Activated CD8-positive, alpha-beta memory T cell treated with anti-CD3 and anti-CD28 coated beads, Interleukin-2, amount 10 ng/mL, durations not matched to agents 7 days and 5 days (primary cell): ENCODE measurements around the gene PLEKHJ1. TPM values are rescaled to one million over a fixed set of nuclear protein-coding genes. Genes with fewer than 3 reads are reported as not detected.

ENCODE experiments used
- ATAC-seq: fragments of 150-1000 bp; cut with Tn5 transposase; one replicate; pipeline ENCODE4 v1.10.0; 2021; ENCODE audit warnings: moderate library complexity
- CTCF ChIA-PET: fragments of 350-600 bp; sonication (Branson Sonifier 250); formaldehyde crosslinking; loops from one replicate; lab custom pipeline; 2021; ENCODE audit warnings: antibody characterized with exemption; lab: Charles Lee
- DNase-seq: peaks from one replicate; pipeline ENCODE4 v3.0.0-alpha.2; 2020
- H3K27ac Mint-ChIP-seq: one replicate; pipeline ENCODE4 v1.8.0; 2021; ENCODE audit warnings: mild to moderate bottlenecking, mixed read lengths
- H3K27me3 Mint-ChIP-seq: one replicate; pipeline ENCODE4 v1.8.0; 2021; ENCODE audit warnings: mixed read lengths
- H3K36me3 Mint-ChIP-seq: one replicate; pipeline ENCODE4 v1.8.0; 2021; ENCODE audit warnings: mild to moderate bottlenecking, mixed read lengths
- H3K4me1 Mint-ChIP-seq: one replicate; pipeline ENCODE4 v1.8.0; 2021; ENCODE audit warnings: mixed read lengths
- H3K4me3 Mint-ChIP-seq: one replicate; pipeline ENCODE4 v1.8.0; 2021; ENCODE audit warnings: mild to moderate bottlenecking, moderate library complexity, mixed read lengths
- H3K9me3 Mint-ChIP-seq: one replicate; pipeline ENCODE4 v1.8.0; 2022; ENCODE audit warnings: low read depth, mixed read lengths
- microRNA-seq: library from miRNA; unstranded; fragments of <30 nt; microRNA quantifications from one replicate; pipeline ENCODE4 v1.2.0, GENCODE V29; 2022
- total RNA-seq, 2 experiments: library from RNA; stranded (reverse); gene quantifications; one replicate each; pipeline ENCODE4 v1.2.3, GENCODE V29; 2021

The PLEKHJ1 gene
- total RNA-seq, 2 experiments from 2014 or later = 78.3 to 80.8 TPM

DNA sequence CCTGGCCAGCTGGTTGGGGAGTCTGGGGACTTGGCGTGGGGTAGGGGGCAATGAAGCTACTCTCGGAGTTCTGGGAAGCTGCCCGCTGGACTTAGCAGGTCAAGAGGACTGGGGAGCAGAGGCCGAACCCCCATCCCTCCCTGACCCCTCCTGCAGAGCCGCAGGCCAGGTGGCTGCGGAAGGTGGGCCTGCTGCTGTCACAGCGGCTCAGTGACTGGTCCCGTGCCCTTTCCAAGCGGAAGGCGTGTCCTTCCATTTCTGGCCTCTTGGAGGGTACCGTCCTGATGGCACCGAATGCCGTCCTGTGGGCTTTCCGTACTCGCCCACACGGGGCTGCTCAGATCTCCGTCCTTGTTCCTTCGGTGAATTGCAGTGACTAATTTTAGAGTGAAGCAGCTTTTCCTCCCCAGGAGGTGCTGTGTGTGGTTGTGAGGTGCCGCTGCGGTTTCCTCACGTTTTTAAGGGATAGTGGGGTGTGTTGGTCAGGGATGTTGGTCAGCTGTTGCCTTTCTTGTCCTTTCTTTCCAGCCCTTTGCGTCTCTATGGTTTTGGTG is 51.6 kb downstream of the PLEKHJ1 start:
- peaks cover 17% of the 10 kb centered on the region for H3K36me3 Mint-ChIP-seq
- no peaks in the 10 kb centered on the region for H3K27me3 Mint-ChIP-seq
- no peak overlapping the region for H3K27ac Mint-ChIP-seq
- H3K4me3 Mint-ChIP-seq = no peak overlapping the region
- DNase-seq = no peak
- no peak for ATAC-seq
- peaks cover 18% of the 10 kb centered on the region for H3K4me1 Mint-ChIP-seq
- H3K9me3 Mint-ChIP-seq = no peaks in the 10 kb centered on the region
- CTCF ChIA-PET = no interaction called here

Small RNAs within 50 kb of the gene (microRNA-seq; reads per million reads assigned to microRNA genes)
- gene MIR1227 (4.3 reads per million, percentile 5 among the genes with 10 or more reads in this experiment), gene MIR4321 (not detected)

Other genes starting within 250 kb of the PLEKHJ1 start
- 10 to 100 TPM; 37.4 to 52.7 TPM for gene BTBD2, start 220.6 kb downstream of the PLEKHJ1 start, total RNA-seq
- 100 to 1,000 TPM; 196 to 201 TPM for gene MKNK2, start 185.1 kb downstream of the PLEKHJ1 start, total RNA-seq
- 100 to 1,000 TPM; 200 to 202 TPM for gene MOB3A, start 140.0 kb downstream of the PLEKHJ1 start, total RNA-seq
- gene IZUMO4, start 139.4 kb downstream of the PLEKHJ1 start, total RNA-seq = 10 to 100 TPM in 1 of 2 experiments, 1 to 10 TPM in 1; 7.2 to 10.1 TPM
- gene AP3D1, start 84.8 kb downstream of the PLEKHJ1 start, total RNA-seq = 100 to 1,000 TPM; 110 to 127 TPM
- 100 to 1,000 TPM in 1 of 2 experiments, 10 to 100 TPM in 1; 99.9 to 105 TPM for gene DOT1L, start 72.4 kb downstream of the PLEKHJ1 start, total RNA-seq
- 100 to 1,000 TPM; 167 to 178 TPM for gene SF3A2, start 495 bp upstream of the PLEKHJ1 start, total RNA-seq
- gene AMH, start 13.0 kb upstream of the PLEKHJ1 start, total RNA-seq = 1 to 10 TPM; 5.1 to 6.0 TPM
- gene JSRP1, start 20.1 kb upstream of the PLEKHJ1 start, total RNA-seq = 1 to 10 TPM in 1 of 2 experiments, not detected in 1; 1.0 TPM
- under 1 TPM in 1 of 2 experiments, not detected in 1; 0.54 TPM for gene PEAK3, start 45.8 kb upstream of the PLEKHJ1 start, total RNA-seq
- under 1 TPM; 0.32 to 0.40 TPM for gene LINGO3, start 71.8 kb upstream of the PLEKHJ1 start, total RNA-seq
- gene LSM7, start 92.3 kb upstream of the PLEKHJ1 start, total RNA-seq = 100 to 1,000 TPM; 135 TPM
- gene SPPL2B, start 92.4 kb upstream of the PLEKHJ1 start, total RNA-seq = 10 to 100 TPM; 63.2 to 72.4 TPM
- not detected for gene TMPRSS9, start 123.9 kb upstream of the PLEKHJ1 start, total RNA-seq
- gene TIMM13, start 191.3 kb upstream of the PLEKHJ1 start, total RNA-seq = 10 to 100 TPM; 66.4 to 91.9 TPM
- 100 to 1,000 TPM; 123 to 128 TPM for gene LMNB2, start 220.6 kb upstream of the PLEKHJ1 start, total RNA-seq
- gene GADD45B, start 239.8 kb upstream of the PLEKHJ1 start, total RNA-seq = 10 to 100 TPM; 63.4 to 79.4 TPM